WTC11 (cell line): ENCODE results near the gene SHROOM2. TPM values are rescaled to one million over a fixed set of nuclear protein-coding genes. Genes with fewer than 3 reads are reported as not detected.

ENCODE experiments used
- ATAC-seq: fragments of 200-7000 bp; cut with Tn5 transposase; 2 replicates; pipeline ENCODE4 v1.10.0; 2021; ENCODE audit warnings: mild to moderate bottlenecking, moderate library complexity
- CTCF ChIA-PET: fragments of 300-600 bp; sonication (Branson Sonifier 250); formaldehyde crosslinking; loops from one replicate; lab custom pipeline; 2021; ENCODE audit warnings: antibody characterized with exemption; lab: Charles Lee
- POLR2A ChIA-PET: fragments of 350-600 bp; sonication (Branson Sonifier 250); formaldehyde crosslinking; loops from one replicate; lab custom pipeline; 2021; ENCODE audit warnings: antibody characterized with exemption; lab: Charles Lee
- DNase-seq: peaks from one replicate; pipeline ENCODE4 v3.0.0; 2021; ENCODE audit warnings: low spot score
- H3K27ac Mint-ChIP-seq: 2 replicates; pipeline ENCODE4 v1.8.0; 2021; ENCODE audit warnings: mixed read lengths
- H3K27me3 Mint-ChIP-seq: 2 replicates; pipeline ENCODE4 v1.8.0; 2021; ENCODE audit warnings: low read depth, mild to moderate bottlenecking, moderate library complexity, mixed read lengths
- H3K36me3 Mint-ChIP-seq: 2 replicates; pipeline ENCODE4 v1.8.0; 2021; ENCODE audit warnings: mixed read lengths
- H3K4me1 Mint-ChIP-seq: 2 replicates; pipeline ENCODE4 v1.8.0; 2022; ENCODE audit warnings: mixed read lengths
- H3K4me3 Mint-ChIP-seq: 2 replicates; pipeline ENCODE4 v1.8.0; 2021; ENCODE audit warnings: mild to moderate bottlenecking, moderate library complexity, mixed read lengths
- H3K9me3 Mint-ChIP-seq: 2 replicates; pipeline ENCODE4 v1.8.0; 2021; ENCODE audit warnings: mixed read lengths
- AFF4 ChIP-seq: sonication (generic); formaldehyde crosslinking; IDR thresholded peaks from 2 replicates; pipeline ENCODE4 v1.8.1; 2023; ENCODE audit warnings: mild to moderate bottlenecking, missing genetic modification reagents, borderline replicate concordance
- ATF1 ChIP-seq: sonication (generic); formaldehyde crosslinking; IDR thresholded peaks from 2 replicates; pipeline ENCODE4 v1.8.1; 2023; ENCODE audit warnings: mild to moderate bottlenecking, moderate library complexity, missing genetic modification reagents
- E2F4 ChIP-seq: sonication (generic); formaldehyde crosslinking; IDR thresholded peaks from 2 replicates; pipeline ENCODE4 v1.8.1; 2022; ENCODE audit warnings: low read depth, mild to moderate bottlenecking, moderate library complexity, missing genetic modification reagents, borderline replicate concordance
- JAZF1 ChIP-seq: fragments of 250-450 bp; sonication (Bioruptor Pico); IDR thresholded peaks from 2 replicates; pipeline ENCODE4 v1.9.0; 2021; ENCODE audit warnings: moderate library complexity, mild to moderate bottlenecking, inconsistent platforms
- RORB ChIP-seq: fragments of 250-450 bp; sonication (Bioruptor Pico); IDR thresholded peaks from 2 replicates; pipeline ENCODE4 v1.9.0; 2021; ENCODE audit warnings: mild to moderate bottlenecking
- SMAD3 ChIP-seq: sonication (generic); formaldehyde crosslinking; IDR thresholded peaks from 2 replicates; pipeline ENCODE4 v1.8.0; 2022; ENCODE audit warnings: missing genetic modification reagents, mild to moderate bottlenecking, borderline replicate concordance
- SOX15 ChIP-seq: fragments of 250-450 bp; sonication (Bioruptor Pico); IDR thresholded peaks from 2 replicates; pipeline ENCODE4 v1.9.0; 2021; ENCODE audit warnings: mild to moderate bottlenecking
- STAT6 ChIP-seq: sonication (generic); formaldehyde crosslinking; conservative IDR thresholded peaks from 2 replicates; pipeline ENCODE4 v1.8.1; 2023; ENCODE audit warnings: mild to moderate bottlenecking, low read depth, missing genetic modification reagents, moderate library complexity
- ZNF121 ChIP-seq: sonication (generic); formaldehyde crosslinking; IDR thresholded peaks from 2 replicates; pipeline ENCODE4 v1.8.0; 2023; ENCODE audit warnings: missing genetic modification reagents
- ZNF232 ChIP-seq: sonication (generic); formaldehyde crosslinking; IDR thresholded peaks from 2 replicates; pipeline ENCODE4 v1.8.0; 2022; ENCODE audit warnings: mild to moderate bottlenecking, missing genetic modification reagents
- ZNF281 ChIP-seq: sonication (generic); formaldehyde crosslinking; IDR thresholded peaks from 2 replicates; pipeline ENCODE4 v1.8.0; 2023; ENCODE audit warnings: mild to moderate bottlenecking, missing genetic modification reagents
- ZNF532 ChIP-seq: fragments of 250-450 bp; sonication (Bioruptor Pico); IDR thresholded peaks from 2 replicates; pipeline ENCODE4 v1.9.0; 2021; ENCODE audit warnings: mild to moderate bottlenecking, borderline replicate concordance
- ZNF671 ChIP-seq: fragments of 250-450 bp; sonication (Bioruptor Pico); IDR thresholded peaks from 2 replicates; pipeline ENCODE4 v1.8.0; 2021; ENCODE audit warnings: mild to moderate bottlenecking
- total RNA-seq: library from RNA; stranded (reverse); gene quantifications from 3 replicates; pipeline ENCODE4 v1.2.3, GENCODE V29; 2021
- TF ChIP-seq, protein P1 (sequence below): sonication (generic); formaldehyde crosslinking; IDR thresholded peaks from 2 replicates; pipeline ENCODE4 v1.8.1; 2022; ENCODE audit warnings: mild to moderate bottlenecking, moderate library complexity, missing genetic modification reagents

The SHROOM2 gene
- total RNA-seq, 1 experiment from 2014 or later: 14.8 TPM

DNA sequence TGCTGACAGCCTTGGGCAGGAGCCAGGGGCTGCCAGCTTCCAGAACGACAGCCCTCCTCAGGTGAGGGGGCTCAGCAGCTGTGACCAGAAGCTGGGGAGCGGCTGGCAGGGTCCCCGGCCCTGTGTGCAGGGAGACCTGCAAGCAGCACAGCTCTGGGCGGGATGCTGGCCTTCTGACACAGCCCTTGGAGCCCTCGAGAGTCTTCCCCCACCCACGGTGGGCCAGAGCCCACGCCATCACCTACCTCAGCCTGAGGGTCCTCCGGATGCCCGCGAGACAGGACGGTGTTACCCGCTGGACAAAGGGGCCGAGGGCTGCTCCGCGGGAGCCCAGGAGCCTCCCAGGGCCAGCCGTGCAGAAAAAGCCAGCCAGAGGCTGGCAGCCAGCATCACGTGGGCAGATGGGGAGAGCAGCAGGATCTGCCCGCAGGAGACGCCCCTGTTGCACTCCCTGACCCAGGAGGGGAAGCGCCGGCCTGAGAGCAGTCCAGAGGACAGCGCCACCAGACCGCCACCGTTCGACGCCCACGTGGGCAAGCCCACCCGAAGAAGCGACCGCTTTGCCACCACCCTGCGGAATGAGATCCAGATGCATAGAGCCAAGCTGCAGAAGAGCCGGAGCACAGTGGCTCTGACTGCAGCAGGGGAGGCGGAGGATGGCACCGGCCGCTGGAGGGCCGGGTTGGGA, 109.1 kb downstream of the SHROOM2 start:
- H3K36me3 Mint-ChIP-seq: peaks cover 8% of the 10 kb centered on the region
- ChIA-PET CTCF (no interaction called here), POLR2A (no interaction called here)
- no peak overlapping the region for H3K4me3 Mint-ChIP-seq
- H3K27me3 Mint-ChIP-seq: no peaks in the 10 kb centered on the region
- H3K9me3 Mint-ChIP-seq: no peaks in the 10 kb centered on the region
- H3K4me1 Mint-ChIP-seq: peaks cover 7% of the 10 kb centered on the region
- no peak overlapping the region for H3K27ac Mint-ChIP-seq
- TF ChIP-seq E2F4 (CRISPR knock-in tag): no peak
- TF ChIP-seq ZNF281 (CRISPR knock-in tag): no peak
- no peak for TF ChIP-seq RORB
- no peak for TF ChIP-seq ZNF671 (CRISPR knock-in tag)
- TF ChIP-seq SOX15: no peak
- TF ChIP-seq, protein P1, sequence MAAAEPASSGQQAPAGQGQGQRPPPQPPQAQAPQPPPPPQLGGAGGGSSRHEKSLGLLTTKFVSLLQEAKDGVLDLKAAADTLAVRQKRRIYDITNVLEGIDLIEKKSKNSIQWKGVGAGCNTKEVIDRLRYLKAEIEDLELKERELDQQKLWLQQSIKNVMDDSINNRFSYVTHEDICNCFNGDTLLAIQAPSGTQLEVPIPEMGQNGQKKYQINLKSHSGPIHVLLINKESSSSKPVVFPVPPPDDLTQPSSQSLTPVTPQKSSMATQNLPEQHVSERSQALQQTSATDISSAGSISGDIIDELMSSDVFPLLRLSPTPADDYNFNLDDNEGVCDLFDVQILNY (CRISPR knock-in tag): no peak
- ATAC-seq (no peak), DNase-seq (no peak)

- Mint-ChIP-seq H3K4me3 (no peak overlapping the region), H3K4me1 (peaks cover 9% of the 10 kb centered on the region), H3K27ac (peak overlapping the region; percentile 53; the same call in 1 of the 2 replicates), H3K9me3 (no peaks in the 10 kb centered on the region), H3K27me3 (no peaks in the 10 kb centered on the region), H3K36me3 (peaks cover 8% of the 10 kb centered on the region)
- ChIA-PET CTCF (no interaction called here), POLR2A (no interaction called here)
- ATAC-seq (no peak), DNase-seq (no peak)
- TF ChIP-seq ZNF121 (CRISPR knock-in tag): no peak
These were observed 111.5 kb downstream of the SHROOM2 start for GRCh38 chrX:9897761-9898161.

- POLR2A ChIA-PET: no interaction called here
- H3K4me3 Mint-ChIP-seq: no peak overlapping the region
- H3K27me3 Mint-ChIP-seq: no peaks in the 10 kb centered on the region
- H3K9me3 Mint-ChIP-seq: no peaks in the 10 kb centered on the region
- peaks cover 5% of the 10 kb centered on the region for H3K36me3 Mint-ChIP-seq
- no peak overlapping the region for H3K27ac Mint-ChIP-seq
- ATAC-seq (no peak), DNase-seq (no peak)
- peaks cover 9% of the 10 kb centered on the region for H3K4me1 Mint-ChIP-seq
- CTCF ChIA-PET: no interaction called here
- TF ChIP-seq STAT6 (CRISPR knock-in tag) (no peak), AFF4 (no peak), JAZF1 (no peak), ZNF532 (CRISPR knock-in tag) (no peak), RORB (no peak), ATF1 (CRISPR knock-in tag) (no peak), ZNF232 (CRISPR knock-in tag) (no peak), SMAD3 (CRISPR knock-in tag) (no peak)
These were observed 113.4 kb downstream of the SHROOM2 start for GRCh38 chrX:9899640-9900111.
